Measurements from ENCODE around the gene DYNC1I1.

The DYNC1I1 gene

DNA sequence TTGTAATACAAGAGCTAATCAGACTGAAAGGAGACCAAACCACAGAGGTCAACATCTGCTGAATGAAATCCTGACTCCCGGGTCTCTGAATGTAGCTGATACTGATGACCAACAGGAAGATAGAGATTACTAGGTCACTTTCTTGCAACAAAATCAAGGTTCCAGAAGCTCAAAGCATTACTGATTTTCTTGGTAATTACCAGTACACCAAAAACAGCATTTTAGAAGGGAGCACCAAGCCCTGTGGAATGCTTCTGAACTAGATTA, 371.8 kb downstream of the DYNC1I1 start:
- no peak for DNase-seq (ENCODE audit: low spot score)
